ENCODE results near the gene APOL6.

DNA sequence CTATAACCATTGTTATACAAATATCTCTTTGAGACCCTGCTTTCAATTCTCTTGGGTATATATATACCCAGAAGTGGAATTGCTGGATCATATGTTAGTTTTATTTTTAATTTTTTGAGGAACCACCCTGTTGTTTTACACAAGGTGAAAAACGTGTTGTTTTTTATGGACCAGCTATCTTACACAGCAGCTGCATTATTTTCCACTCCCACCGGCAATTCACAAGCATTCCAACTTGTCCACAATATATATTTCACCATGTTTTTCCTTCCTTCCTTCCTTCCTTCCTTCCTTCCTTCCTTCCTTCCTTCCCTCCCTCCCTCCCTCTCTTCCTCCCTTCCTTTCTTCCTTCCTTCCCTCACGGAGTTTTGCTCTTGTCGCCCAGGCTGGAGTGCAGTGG, 63.1 kb downstream of the APOL6 start:
- TF ChIP-seq, protein P1, sequence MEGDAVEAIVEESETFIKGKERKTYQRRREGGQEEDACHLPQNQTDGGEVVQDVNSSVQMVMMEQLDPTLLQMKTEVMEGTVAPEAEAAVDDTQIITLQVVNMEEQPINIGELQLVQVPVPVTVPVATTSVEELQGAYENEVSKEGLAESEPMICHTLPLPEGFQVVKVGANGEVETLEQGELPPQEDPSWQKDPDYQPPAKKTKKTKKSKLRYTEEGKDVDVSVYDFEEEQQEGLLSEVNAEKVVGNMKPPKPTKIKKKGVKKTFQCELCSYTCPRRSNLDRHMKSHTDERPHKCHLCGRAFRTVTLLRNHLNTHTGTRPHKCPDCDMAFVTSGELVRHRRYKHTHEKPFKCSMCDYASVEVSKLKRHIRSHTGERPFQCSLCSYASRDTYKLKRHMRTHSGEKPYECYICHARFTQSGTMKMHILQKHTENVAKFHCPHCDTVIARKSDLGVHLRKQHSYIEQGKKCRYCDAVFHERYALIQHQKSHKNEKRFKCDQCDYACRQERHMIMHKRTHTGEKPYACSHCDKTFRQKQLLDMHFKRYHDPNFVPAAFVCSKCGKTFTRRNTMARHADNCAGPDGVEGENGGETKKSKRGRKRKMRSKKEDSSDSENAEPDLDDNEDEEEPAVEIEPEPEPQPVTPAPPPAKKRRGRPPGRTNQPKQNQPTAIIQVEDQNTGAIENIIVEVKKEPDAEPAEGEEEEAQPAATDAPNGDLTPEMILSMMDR (IDR thresholded peaks at IDR 0.05): no peak
- TF ChIP-seq POLR2AphosphoS5 (IDR thresholded peaks at IDR 0.05): no peak
- TF ChIP-seq POLR2A (IDR thresholded peaks at IDR 0.05): no peak
- no peak for TF ChIP-seq EP300 (IDR thresholded peaks at IDR 0.05; ENCODE audit: low read depth)
